ENCODE measurements around the gene DSCAML1.
"Not testable (repeated sequence)": the region's sequence is repeated elsewhere in the genome, so short reads cannot be mapped to it uniquely, and the experiment has no call there.

Gene DSCAML1

DNA sequence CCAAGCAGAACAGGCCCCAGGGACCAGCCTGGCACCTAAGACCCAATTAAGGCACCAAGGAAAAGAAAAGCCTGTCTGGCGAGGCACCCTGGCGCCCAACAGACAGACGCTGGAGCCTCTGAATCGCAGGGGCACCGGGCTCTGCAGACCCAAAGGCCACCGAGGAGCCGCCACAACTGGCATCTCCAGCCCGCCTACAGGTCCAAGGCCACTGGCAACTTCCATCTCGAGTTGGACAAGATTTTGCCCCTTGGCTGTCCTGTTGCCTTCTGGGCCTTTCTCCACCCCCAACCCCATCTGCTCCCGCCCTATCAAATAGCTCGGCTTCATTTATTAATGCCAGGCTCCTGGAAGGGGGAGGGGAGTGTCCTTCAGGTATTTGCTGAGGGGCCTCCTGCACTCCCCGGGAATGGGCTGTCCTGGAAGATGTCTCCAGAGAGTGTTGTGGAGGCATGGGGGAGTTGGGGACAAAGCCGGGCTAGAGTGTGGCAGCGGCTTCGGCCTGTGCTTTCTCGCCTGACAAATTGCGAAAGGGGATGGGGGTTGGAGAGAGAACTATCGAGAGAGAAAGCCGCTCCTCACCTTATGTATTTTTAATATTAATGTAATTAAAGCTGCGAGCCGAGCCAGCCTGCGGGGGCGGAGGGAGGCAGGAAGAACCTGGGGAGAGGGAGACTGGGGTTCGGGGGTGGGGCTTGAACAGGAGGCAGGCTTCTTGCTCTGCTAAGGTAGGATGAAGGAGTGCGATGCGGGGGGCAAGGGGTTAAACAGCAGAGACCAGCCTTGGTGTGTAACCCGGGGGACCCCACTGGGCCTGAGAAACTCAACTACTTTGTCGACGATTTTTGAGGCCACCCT lies 2.0 kb downstream of the DSCAML1 start:
- no peak for DNase-seq (ENCODE audit: low spot score)

DNA sequence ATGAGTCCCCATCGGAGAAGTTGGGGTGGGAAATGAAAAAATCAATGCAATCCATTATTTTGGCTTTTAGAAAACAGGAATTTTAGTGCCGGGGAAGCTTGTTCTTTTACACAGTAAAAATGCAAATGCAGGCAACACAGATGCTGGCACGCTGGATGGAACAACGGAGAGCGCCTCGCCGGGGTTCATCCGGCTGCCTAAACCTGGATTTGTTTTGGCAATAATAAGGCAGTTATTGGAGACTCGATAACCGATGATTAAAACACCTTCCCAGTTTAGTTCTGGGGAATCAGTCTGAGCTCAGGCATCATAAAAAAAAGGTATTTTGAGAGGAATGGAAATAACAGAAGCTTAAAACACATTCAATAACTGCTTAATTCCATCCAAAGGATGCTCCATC lies 2.9 kb downstream of the DSCAML1 start:
- no peak for DNase-seq (ENCODE audit: low spot score)

DNA sequence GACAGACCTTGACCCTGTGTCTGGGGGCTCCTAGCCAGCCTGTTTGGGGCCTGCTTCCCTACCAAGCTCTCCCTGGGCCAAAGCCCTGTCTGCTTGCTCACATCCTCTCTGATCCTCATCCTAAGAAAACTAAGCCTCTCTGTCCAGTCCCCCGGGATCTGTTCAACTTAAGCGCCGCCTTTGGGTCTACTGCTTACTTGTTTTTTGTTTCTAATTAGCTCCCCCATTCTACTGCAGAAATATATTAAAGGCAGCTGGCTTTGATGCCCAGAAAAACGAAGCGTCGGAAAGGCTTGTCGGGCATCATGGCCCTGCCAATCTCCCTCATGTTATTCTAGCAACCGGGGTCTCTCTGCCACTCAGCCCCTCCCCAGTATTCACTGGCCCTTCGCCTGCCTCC lies 3.4 kb downstream of the DSCAML1 start:
- DNase-seq (ENCODE audit: low spot score): no peak

DNA sequence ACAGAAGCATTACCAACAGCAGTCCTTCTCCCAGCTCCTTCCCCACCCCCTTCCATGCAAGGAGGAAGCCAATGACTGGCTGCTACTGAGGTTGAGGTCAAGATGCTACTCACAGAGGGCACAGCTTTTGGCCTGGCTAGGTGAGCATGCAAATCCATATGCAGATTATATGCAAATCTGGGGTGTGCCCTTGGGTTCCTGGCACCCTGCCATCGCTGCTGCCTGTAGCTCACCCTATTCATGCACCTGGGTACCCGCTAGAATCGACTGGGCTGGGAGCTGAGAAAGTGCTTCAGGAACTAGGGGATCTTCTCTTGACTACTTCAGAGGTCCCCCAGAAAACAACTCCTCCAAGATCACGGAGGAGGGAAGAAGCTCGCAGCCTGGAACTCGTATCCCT lies 4.0 kb downstream of the DSCAML1 start:
- DNase-seq (ENCODE audit: low spot score): no peak

DNA sequence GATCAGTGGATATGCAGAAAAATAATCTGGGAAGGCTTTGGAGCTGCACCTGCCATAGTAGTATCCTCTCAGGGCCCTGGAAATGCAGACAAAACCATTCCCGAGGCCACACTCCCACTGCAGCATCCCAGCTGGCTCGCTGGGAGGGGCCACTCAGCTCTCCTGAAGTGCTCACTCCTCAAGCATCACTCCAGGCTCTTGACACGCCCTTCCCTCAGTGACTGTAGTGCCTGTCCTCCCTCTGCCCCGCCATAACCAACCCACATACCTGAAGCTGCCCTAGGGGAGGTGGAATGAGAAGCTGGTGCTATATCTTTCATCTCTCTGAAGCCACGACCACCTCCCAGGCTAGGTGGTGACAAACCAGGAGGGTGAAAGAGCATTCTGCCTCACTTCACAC lies 4.8 kb downstream of the DSCAML1 start:
- no peak for DNase-seq (ENCODE audit: low spot score)

DNA sequence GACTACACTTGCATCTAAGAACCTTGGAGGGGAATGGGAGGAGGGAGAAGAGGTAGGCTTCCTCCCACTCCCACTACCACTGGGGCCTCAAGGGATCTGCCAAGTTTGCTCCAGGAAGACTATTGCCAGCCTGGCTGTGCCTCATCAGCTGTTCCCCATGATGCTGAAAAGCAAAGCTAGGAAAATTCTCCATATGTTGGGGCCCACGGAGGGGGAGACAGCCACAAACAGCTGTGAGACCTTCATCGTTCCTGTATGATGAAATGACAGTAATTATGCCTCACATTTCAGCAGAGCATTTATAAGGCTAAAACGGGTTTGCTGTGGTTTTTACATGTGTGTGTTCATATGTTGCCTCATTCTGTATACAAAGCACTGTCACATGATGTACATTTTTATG lies 6.7 kb downstream of the DSCAML1 start:
- DNase-seq (ENCODE audit: low spot score): no peak

DNA sequence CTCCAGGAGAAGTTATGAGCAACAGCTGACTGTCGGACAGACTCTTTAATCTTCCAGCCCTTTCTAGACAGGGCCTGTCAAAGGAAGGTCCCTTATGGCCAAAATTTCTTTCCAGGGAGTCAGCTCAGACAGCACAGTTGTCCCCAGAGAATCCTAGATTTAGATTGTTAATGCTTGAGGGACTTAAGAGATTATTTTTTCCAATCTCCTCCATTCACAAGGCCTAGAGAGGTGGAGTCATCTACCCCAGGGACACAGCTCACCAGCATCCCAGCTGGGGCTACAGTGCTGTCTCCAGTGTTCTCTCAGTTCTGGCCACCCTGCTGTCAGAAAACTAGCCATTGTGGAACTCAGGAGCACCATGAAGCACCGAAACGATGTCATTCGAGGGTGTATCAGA lies 7.8 kb downstream of the DSCAML1 start:
- DNase-seq (ENCODE audit: low spot score): no peak

DNA sequence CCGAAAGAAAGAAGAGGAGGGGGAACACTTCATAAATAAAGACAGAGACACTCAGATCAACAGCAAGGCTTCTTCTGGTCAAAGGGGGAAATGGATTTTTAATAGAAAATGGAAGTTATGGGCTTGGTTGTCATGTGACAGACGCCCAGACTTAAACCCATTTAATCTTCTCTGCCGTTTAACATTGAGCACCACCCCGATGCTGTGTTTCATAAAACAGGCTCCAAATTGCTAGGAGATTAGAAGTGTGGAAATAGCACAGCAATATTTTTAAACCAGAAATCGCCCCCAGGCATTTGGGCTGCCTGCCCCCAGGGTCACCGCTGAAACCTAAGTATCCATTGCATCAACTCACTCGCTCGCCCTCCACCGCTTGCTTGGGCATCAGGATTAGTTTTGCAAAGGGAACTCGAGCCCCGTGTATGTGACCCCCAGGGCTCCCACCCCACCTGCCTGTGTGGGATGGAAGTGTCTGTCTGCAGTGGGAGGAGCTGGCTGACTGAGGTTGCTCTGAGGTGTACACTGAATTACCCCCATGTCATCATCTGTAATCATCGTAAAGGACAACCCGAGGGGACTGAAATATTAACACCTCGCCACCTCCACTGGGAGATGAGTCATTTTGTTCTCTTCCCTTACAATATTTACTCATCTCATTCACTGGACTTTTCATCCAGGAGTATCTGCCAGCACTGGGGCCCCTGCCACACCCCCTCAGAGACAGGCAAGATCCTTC lies 10.7 kb downstream of the DSCAML1 start:
- no peak for DNase-seq (ENCODE audit: low spot score)

DNA sequence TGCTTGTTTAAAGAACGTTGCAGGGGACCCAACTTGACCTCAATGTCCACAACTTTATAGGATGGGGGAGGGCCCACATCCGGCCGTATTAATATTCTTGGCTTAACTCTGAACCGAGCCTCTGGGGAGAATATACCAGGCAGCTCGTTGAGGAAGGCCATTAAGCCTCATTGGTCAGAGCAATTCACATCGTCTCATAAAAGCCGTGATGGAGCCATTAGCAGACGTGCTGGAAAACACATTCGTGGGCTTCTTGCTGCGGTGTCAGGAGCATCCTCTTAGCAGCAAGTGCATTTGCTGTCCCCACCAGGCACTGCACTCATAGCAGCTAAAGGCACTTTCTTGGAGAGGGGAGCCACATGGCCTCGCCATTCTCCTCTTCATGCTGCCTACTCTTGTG lies 14.9 kb downstream of the DSCAML1 start:
- no peak for DNase-seq (ENCODE audit: low spot score)

DNA sequence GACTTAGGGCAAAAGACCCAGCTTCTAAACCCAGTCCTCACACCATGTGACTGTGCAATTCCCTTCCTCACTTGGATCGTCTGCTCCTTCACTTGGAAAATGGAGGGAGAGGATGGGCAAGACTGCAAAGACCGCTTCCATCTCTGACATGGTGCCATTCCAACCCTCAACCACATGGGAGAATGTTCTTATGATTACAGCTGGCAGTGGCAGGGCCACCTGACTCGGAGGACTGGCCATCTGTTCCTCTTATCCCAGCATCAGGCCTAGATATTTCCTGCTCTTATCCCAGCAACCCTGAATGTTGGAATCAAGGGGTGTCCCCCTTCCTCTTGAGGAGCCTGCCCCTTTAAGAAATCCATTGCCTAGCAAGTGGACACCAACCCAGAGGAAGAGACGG lies 15.4 kb downstream of the DSCAML1 start:
- no peak for DNase-seq (ENCODE audit: low spot score)

DNA sequence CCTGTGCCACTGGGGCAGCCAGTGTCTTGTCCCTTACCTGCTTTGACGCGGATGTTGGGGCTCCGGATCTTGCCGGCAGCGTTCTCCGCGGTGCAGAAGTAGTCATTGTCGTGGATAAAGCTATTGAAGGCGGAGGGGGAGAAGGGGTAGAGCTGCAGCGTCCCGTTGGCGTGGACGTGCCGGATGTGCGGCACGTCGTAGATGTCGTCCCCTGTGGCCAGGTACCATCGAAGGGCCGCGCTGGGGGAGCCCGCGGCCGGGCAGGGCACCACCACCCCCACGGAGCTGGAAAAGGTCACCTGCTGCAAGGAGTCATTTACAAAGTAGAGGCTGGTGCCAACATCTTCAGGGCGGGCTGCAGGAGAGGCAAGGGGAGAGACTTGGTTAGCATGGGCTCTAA lies 16.6 kb downstream of the DSCAML1 start:
- no peak for DNase-seq (ENCODE audit: low spot score)

DNA sequence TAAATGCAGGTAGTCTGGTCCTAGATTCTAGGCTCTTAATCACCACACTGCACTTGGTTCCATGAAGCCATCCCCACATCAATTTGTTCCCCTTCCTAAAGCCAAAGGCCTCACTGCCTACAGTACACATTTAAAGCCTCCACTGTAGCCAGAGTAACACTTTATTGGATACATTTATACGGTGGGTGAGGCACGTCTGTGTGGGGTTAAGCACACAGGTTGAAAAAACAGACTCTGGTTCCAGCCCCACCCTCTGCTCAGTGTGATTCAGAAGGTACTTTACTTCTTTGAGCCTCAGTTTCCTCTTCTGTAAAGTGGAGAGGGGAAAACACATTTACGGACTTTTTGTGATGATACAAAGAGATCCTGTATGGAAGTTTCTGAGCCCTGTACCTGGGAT lies 22.5 kb downstream of the DSCAML1 start:
- DNase-seq (ENCODE audit: low spot score): no peak

DNA sequence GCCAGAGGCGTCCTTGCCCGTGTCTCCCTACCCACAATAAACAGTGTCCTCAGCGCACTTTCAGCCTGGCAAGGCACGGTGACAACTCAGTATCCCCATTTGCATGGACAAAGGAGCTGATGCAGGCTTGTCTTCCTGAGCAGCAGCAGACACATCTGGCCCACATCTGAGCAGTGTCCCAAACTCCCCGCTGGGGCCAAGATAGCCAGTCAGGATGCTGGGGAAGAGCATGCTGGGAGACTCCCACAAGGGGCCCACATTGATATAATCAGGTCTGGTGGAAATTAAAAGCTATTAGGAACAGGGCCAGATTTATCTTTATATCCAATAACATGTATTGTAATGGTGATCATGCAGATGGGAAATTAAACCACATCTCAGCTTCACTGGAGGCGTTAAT lies 24.7 kb downstream of the DSCAML1 start:
- no peak for DNase-seq (ENCODE audit: low spot score)

DNA sequence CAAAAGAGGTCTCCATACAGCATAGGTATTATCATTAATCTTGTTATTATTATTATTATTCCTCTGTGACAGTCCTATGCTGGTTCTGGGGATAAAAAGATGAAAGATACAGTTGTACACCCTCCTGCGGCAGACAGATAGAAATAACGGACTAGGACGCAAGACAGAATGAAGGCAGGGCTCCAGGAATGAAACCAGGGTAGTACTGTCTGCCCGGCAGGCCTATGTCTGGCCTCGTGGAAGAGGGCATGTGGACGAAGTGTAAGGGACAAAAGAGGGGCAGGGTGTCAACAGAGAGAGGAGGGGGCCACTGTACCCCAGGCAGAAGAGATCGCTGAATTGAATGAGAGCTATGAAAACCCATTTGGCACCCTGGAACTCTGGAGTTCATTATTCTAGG lies 25.2 kb downstream of the DSCAML1 start:
- DNase-seq (ENCODE audit: low spot score): no peak

DNA sequence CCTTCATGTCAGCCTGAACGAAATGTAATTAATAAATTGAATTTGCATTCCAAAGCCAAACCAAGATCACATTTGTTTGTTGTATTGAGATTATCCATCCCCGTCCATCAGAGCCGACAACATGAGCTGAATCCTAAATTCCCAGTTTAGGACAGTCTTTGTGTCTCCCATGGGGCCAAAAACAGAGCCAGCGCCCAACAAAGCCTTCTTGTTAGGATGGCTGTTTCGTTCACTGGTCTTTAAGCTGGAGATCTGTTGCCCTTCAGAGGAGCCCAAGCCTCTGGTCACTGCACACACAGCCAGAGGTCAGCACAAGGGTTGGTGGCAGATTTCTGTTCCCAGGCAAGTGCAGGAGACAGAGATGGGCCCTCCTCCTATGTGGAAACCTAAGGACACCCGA lies 25.8 kb downstream of the DSCAML1 start:
- no peak for DNase-seq (ENCODE audit: low spot score)

DNA sequence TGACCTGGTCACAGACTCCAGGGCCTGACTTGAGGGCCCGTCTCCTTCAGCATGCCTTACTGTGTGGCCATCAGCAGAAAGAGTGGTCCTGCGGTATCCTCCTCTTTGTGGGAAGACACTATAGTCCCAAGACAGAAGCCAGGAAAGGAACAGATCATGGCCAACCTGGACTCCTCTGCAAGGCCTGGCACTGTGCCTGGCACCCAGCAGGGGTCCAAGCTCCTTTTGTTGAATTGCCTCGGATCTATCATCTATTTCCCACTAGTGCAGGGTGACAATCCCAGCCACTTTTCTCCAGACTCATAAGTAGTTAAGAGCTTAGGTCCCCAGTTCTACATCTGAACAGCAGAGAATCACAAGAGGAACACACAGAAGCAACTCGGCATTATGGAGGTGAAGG lies 27.0 kb downstream of the DSCAML1 start:
- no peak for DNase-seq (ENCODE audit: low spot score)

DNA sequence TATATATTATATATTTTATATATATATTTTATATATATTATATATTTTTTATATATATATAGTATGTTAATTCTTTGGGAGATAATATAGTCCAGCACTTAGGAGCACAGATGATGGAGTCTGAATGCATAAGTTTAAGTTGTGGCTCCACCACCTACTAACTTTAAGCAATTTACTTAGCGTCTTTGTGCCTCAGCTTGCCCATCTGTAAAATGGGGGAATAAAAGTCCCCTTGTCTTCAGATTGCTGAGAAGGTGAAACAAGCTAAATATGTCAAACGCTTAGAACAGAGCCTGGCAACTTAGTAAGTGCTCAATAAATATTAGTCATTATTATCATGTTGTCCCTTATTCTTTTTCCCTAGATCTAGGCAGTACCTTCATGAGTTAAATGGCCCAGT lies 27.5 kb downstream of the DSCAML1 start:
- DNase-seq (ENCODE audit: low spot score): no peak

DNA sequence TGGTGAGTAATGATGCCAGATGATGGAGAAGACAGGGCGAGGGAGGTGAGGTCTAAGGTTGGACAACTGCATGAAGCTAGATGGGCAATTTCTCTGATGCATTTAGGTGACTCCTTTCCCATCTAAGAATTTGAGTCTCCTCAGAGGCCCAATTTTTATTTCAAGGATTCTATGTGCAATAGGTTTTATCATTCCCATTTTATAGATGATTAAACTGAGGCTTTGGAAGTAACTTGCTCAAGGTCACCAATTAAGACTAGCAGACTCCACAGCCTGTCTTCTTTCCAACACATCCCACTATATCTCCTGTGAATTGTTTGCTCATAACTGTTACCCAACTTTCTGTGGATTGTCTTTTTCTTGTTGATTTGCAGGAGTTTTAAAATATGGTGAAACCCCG lies 28.5 kb downstream of the DSCAML1 start:
- DNase-seq (ENCODE audit: low spot score): no peak

DNA sequence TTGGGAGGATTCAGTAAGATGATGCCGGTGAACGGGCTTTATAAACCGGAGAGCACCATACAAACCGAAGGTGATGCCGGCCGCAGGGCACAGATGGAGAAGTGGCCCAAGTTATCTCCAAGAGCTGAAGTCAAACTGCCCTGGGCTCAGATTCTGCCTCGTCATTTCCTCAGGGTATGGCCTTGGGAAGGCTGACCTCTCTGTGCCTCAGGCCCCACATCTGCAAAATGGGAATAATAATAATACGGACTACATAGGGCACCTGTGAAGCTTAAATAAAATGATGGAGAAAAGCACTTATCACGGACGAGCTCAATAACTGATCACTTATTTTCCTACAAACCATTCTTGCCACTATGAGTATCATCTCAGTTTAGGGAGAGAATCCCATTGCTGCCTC lies 29.9 kb downstream of the DSCAML1 start:
- DNase-seq (ENCODE audit: low spot score): no peak

DNA sequence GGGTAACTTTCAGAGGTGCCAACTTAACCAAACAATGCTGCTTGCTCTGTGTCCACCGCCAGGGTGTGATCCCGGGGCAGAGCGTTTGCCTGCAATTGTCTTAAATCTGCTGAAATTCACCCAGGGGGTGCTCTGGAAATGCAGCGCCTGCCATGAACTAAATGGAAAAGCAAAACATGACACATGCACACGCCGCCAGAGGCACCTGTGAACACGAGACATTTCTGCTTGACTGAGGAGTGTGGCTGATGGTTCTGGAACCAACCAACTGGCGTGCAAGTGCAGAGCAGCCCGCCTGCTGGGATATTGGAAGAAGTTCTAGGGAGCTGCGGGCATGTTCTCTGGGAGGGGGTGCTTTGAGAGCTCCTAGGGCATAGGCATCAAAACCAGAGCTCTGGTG lies 30.4 kb downstream of the DSCAML1 start:
- DNase-seq (ENCODE audit: low spot score): no peak

DNA sequence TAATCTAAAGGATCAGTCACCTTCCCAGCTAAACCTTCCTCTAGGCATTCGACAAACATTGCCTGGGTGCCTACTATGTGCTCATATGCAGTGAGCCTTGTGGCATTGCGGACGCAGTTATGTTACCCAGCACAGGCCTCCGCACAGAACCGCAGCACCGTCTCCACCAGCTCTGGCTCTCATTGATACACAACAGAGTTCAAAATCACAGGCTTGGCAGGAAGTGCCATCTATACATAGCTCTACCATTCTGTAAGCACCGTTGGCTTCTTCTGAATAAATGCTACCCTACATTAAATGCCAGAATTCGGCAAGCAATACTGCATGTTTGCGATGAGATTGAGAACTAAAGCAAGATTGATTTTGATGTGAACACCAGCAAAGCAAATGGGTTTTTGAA lies 31.0 kb downstream of the DSCAML1 start:
- DNase-seq (ENCODE audit: low spot score): no peak

DNA sequence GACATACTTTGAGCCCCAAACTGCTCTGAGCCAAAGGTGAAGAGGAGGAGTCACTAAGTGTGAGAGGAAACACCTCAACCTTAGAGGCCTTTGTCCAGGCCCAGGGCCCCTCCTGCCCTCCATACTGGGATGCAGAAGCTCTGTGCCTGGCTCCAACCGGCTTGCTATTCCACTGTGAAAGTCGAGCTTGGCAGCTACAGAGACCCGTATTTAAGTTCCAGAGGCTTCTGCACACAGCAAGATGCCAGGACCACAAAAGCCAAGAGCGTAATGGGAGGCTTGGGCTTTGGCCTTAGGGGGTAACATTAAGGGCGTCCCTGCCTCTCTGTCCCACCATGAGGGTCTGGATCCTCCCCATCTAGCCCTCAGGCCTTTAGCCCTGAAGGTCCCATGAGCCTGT lies 31.9 kb downstream of the DSCAML1 start:
- DNase-seq (ENCODE audit: low spot score): no peak

DNA sequence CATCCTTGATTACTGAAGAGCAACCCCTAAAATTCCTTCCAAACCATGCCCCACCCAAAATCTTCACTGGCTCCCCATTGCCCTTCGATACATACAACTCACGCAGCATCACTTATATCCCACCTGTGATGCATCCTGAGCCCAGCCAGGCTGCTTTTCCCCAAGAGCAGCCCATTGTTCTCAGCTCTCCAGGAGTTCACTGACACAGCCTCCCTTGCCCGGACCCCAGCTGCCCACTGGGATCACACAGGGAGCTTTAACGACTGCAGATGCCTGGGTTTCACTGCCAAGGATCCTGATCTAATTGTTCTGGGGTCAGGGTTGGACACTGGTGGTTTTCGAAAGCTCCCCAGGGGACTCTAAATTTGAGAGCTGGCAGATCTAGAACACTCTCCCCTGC lies 33.6 kb downstream of the DSCAML1 start:
- DNase-seq (ENCODE audit: low spot score): not testable (repeated sequence)

DNA sequence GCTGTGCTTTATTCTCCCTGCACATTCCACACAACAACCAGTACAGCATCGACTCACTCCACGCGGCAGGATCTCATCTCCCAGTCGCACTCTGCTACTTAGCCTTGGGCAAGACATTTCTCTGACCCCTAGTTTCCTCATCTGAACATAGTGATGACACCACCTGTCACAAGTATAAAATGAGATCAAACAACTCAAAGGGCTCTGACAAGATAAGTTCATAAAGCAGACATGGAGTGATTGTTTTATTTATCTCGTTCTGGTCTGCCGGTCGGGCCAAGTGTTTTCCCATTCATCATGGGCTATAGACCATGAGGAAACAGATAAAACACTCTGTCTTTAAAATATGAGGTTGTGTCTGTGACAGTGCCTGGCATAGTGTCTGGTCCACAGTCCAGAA lies 35.0 kb downstream of the DSCAML1 start:
- no peak for DNase-seq (ENCODE audit: low spot score)

All from HuH-7 (cell line).